Stimulated activated CD4-positive, alpha-beta T cell treated with anti-CD3 and anti-CD28 coated beads, Interleukin-4, amount 100 ng/mL, for 24 hours (primary cell): ENCODE data around the gene HM13.
"Not testable (repeated sequence)": the region's sequence is repeated elsewhere in the genome, so short reads cannot be mapped to it uniquely, and the experiment has no call there.

Source experiments
- DNase-seq: peaks from one replicate; pipeline ENCODE4 v3.0.0-alpha.2; 2020

HM13 gene

DNA sequence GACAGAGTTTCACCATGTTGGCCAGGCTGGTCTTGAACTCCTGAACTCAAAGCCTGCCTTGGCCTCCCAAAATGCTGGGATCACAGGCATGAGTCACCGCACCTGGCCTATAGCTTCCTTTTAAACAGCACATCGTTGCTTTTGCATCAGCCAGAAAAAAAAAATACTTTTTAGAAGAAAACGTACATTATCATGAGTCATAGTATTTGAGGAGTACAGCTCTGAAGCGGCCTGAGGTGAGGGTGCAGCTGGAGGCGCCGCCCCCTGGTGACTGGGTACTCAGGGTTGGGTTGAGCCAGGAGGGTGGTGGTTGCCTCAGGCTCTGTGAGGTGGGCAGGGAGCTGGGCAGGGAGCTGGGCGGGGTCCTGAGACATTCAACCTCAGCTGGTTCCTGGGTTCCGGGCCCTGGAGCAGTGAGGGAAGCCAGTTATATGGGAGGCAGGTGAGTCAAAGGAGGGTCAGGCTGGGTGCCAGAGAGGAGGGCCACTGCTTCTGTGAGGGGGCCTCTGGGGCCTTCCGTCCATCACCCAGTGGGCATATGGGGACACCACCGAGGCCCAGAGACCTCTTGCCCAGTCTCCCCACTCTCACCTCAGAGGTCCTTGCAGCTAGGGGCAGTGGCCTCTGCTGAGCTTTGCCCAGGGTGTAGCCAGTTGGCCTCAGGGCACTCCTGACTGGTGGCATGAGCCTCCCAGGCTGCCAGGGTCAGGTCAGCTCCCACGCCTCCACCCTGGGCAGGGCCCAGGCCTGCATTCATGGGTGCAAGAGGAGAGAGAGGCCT is 79.2 kb downstream of the HM13 start:
- no peak for DNase-seq

GRCh38 chr20:31594002-31594557 is 79.8 kb downstream of the HM13 start:
- DNase-seq = no peak

- DNase-seq = no peak
Measured at GRCh38 chr20:31594558-31595379, 80.5 kb downstream of the HM13 start.

DNA sequence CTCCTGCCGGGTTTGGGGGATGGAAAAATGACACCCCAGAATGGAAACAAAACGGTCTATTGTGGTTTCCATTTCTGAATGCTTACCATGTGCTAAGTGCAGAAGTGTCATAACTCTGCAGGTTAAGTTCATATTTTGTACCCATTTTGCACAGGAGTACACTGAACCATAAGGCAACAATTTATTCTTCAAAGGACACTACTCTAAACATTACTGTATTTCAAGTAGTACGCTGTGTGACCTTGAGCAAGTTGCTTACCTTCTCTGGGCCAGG is 81.1 kb downstream of the HM13 start:
- no peak for DNase-seq

DNA sequence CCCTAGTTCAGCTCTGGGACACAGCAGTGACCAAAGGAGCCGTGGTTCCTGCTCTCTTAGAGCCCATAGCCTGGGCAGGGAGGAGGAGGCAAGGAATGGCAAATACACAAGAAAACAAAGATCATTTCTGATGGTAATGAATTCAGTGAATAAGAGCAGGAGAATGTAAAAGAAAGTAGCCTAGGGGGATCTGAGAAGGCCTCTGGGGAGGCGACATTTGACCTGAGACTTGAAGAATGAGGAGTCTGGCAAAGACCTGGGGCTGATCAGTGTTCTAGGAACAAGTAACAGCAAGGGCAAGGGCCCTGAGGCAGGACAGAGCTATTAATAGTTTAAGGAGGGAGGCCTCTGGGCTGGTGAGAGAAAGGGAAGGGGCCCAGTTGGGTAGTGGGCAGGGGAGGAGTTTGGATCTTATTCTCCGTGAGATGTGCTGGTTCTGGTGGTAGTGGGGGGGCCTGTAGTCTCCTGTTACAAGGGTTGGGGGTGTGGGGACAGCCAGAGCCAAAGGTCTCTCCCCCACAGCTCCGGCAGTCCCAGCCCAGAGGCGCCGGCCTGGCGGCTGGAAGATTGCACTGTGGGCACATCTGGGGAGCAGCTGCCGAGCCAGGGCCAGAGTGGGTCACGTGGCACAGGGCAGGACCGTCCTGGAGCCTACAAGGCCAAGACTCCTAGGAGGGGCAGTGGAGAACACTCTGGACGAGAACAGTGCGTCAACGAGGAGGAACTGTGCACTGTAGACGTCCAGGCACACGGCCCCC is 81.6 kb downstream of the HM13 start:
- DNase-seq = no peak

DNA sequence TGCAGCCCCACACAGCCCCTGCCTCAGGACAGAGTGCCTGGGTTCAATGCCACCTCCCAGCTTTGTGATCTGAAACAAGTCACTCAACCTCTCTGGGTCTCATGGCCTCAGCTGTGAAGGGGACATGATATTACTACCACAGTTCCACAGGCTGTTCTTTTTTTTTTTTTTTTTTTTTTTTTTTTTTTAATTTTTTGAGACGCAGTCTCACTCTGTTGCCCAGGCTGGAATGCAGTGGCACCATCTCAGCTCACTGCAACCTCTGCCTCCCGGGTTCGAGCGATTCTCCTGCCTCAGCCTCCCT is 82.1 kb downstream of the HM13 start:
- DNase-seq = not testable (repeated sequence)

- no peak for DNase-seq
Measured at GRCh38 chr20:31596831-31597480, 82.7 kb downstream of the HM13 start.

GRCh38 chr20:31597481-31597855 is 83.2 kb downstream of the HM13 start:
- no peak for DNase-seq

DNA sequence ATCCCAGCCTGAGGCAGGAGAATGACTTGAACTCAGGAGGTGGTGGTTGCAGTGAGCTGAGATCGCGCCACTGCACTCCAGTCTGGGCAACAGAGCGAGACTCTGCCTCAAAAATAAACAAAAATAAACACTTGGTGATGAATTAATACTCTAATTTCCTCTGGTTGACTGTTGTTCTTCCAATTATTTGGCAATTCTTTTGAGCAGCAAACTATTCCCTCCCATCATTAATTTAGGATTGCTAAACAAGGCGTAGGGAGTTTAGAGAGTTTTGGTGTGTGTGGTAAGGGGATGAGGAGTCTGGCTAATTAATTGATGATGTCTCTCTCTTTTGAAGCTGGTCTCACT is 88.2 kb downstream of the HM13 start:
- no peak for DNase-seq

- peak; percentile 56 for DNase-seq
Measured at GRCh38 chr20:31602779-31603441, 88.7 kb downstream of the HM13 start.

GRCh38 chr20:31603822-31604566 is 89.8 kb downstream of the HM13 start:
- DNase-seq = peak; percentile 70

- DNase-seq = no peak
Measured at GRCh38 chr20:31604567-31605030, 90.4 kb downstream of the HM13 start.

DNA sequence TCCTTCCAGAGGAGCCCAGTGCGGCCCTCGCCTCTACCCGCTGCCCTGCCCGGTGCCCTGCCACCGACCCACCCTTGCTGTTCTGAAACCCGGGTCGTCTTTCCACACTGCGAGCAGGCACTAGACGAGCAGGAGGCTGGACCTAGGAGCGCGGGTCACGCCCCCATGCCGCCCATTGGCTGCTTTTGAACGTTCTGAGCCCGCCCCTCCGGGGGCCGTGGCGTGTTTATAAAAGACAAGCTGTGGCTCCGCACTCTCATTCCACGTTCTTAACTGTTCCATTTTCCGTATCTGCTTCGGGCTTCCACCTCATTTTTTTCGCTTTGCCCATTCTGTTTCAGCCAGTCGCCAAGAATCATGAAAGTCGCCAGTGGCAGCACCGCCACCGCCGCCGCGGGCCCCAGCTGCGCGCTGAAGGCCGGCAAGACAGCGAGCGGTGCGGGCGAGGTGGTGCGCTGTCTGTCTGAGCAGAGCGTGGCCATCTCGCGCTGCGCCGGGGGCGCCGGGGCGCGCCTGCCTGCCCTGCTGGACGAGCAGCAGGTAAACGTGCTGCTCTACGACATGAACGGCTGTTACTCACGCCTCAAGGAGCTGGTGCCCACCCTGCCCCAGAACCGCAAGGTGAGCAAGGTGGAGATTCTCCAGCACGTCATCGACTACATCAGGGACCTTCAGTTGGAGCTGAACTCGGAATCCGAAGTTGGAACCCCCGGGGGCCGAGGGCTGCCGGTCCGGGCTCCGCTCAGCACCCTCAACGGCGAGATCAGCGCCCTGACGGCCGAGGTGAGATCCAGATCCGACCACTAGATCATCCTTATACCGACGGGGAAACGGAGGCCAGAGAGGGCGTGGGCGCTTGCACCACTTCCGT is 91.0 kb downstream of the HM13 start, which contains the start of gene ID1:
TSS of gene ID1 (plus strand) at position 259 of the 871 bp plus-strand sequence. CDS start at position 358, 99 bp downstream.
- peak; percentile 89 for DNase-seq

DNA sequence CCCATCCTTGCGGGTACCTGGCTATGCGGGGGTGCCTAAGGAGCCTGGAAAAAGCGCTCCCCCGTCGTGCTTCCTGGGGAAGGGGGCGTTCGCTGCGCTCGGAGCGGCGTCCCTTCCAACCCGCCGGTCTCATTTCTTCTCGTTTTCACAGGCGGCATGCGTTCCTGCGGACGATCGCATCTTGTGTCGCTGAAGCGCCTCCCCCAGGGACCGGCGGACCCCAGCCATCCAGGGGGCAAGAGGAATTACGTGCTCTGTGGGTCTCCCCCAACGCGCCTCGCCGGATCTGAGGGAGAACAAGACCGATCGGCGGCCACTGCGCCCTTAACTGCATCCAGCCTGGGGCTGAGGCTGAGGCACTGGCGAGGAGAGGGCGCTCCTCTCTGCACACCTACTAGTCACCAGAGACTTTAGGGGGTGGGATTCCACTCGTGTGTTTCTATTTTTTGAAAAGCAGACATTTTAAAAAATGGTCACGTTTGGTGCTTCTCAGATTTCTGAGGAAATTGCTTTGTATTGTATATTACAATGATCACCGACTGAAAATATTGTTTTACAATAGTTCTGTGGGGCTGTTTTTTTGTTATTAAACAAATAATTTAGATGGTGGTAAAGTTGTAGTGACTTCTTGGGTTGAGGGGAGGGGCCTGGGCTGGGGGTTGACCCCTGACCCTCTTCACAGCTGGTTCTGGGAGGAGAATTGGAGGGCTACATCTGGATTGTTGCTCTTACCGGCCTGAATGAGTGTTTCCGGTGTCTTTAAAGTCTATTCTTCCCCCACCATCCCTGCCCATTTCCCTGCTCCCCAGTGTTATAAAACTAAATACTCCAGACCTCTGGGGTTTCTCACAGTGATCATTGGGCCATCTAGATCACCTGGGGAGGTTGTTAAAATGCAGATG is 91.9 kb downstream of the HM13 start:
- no peak for DNase-seq

- DNase-seq = no peak
Measured at GRCh38 chr20:31606804-31607639, 92.8 kb downstream of the HM13 start.

DNA sequence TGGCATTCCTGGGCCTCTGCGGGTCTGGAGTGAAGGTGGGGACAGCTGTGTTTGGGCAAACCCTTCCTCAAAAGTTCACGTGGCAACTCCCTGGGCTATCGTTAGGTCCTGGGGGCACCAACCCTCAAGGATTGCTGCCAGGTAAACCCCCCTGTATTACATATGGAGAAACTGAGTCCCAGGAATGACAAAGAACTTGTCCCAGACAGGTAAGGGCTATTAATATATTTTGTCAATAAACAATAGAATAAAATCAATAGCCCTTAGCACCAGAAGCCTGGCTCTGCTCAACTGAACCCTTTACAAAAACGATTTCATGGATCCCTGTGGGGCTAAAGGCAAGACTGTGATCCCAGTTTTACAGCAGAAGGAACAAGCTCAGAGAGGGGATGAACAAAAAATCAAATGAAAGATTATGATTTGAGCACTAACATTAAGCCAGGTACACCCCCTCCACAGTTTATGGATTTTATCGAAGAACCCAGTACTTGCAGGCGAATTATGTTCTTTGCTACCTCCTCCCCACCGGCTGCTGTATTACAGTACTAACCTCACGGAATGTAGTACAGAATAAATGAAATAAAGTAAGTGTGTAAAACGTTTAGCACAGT is 93.5 kb downstream of the HM13 start:
- no peak for DNase-seq

- DNase-seq = no peak
Measured at GRCh38 chr20:31608251-31608945, 94.2 kb downstream of the HM13 start.
